GM12875 (cell line): ENCODE results near the gene TTI1.

ENCODE experiments used
- H3K4me3 ChIP-seq: one replicate; pipeline ENCODE4 v1.5.1; 2011; ENCODE audit warnings: low read depth, low read length, control low read depth
- TF ChIP-seq, protein P1 (sequence below): IDR thresholded peaks from 2 replicates; pipeline ENCODE4 v1.5.1; 2011; ENCODE audit warnings: low read depth, mild to moderate bottlenecking, control low read depth, inconsistent platforms, low read length, moderate library complexity, borderline replicate concordance; ENCODE audit not compliant: insufficient read depth

Gene TTI1

DNA sequence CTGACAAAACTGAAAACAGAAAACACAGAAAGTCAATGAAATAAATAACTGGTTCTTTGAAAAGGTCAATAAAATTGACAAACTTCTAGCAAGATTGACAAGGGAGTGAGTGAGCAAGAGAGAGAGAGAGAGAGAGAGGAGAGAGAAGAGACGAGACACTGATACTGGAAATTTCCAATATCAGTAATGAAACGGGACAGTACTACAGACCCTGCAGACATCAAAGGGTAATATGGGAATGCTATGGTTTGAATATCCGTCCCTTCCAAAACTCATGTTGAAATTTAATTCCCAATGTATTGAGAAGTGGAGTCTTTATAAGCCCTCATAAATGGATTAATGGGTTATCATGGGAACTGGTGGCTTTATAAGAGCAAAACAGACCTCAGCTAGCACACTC is 3.8 kb downstream of the TTI1 start:
- H3K4me3 ChIP-seq, result no peak overlapping the region
- TF ChIP-seq, protein P1, sequence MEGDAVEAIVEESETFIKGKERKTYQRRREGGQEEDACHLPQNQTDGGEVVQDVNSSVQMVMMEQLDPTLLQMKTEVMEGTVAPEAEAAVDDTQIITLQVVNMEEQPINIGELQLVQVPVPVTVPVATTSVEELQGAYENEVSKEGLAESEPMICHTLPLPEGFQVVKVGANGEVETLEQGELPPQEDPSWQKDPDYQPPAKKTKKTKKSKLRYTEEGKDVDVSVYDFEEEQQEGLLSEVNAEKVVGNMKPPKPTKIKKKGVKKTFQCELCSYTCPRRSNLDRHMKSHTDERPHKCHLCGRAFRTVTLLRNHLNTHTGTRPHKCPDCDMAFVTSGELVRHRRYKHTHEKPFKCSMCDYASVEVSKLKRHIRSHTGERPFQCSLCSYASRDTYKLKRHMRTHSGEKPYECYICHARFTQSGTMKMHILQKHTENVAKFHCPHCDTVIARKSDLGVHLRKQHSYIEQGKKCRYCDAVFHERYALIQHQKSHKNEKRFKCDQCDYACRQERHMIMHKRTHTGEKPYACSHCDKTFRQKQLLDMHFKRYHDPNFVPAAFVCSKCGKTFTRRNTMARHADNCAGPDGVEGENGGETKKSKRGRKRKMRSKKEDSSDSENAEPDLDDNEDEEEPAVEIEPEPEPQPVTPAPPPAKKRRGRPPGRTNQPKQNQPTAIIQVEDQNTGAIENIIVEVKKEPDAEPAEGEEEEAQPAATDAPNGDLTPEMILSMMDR, result no peak

DNA sequence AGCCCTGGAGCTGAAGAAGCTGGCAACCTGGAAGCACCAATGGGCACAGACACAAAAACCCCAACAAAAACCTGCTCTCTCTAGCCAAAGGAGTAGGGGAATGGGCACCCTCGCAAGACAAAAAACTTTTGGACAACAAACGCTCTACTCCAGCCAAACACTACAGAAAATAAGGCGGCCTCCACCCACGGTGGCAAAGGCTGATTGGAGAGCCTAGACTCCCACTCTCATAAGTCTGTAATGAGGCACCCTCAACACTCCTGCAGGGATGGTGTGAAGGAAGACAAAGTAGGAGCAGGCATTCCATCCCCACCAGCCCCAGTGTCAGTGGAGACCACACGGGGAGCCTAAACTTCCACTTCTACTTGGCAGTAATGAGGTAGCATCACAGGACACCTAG is 8.8 kb downstream of the TTI1 start:
- no peak overlapping the region for H3K4me3 ChIP-seq
- TF ChIP-seq, protein P1, result no peak

DNA sequence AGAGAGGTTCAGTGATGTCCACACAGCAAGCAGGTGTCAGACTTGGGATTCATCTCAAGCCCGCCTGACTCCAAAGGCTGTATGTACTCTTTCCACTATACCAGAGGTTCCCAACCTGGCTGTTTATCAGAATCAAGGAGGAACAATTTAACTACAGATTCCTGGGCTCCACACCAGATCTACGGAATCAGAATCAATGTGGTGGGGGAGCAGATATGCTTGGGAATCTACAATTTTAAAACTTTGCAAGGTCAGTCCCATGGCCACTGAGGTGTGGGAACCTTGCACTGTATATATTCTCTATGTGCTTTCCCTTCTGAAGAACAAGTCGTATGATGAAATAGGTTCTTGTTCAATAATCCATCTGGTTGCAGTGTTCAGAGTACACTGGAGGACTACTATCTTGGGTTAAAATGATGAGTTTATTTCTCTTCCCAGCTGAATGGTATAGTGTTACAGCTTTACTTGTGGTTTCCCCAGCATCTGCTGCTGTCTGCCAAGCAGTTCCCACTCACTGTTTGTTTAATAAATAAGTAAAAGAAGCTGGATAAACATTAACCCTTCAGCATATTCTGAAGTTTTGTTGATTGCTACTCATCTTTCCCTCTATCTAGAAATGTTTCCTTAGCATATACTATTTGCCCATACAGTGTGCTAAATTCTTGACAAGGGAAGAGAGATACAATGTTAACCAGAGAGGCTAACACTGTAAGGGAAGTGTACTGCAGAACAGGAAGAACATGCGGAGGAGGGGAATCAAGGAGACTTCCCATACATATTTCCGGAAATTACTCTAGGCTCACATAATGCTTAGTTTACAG is 9.9 kb downstream of the TTI1 start:
- TF ChIP-seq, protein P1, result no peak
- H3K4me3 ChIP-seq, result no peak overlapping the region

DNA sequence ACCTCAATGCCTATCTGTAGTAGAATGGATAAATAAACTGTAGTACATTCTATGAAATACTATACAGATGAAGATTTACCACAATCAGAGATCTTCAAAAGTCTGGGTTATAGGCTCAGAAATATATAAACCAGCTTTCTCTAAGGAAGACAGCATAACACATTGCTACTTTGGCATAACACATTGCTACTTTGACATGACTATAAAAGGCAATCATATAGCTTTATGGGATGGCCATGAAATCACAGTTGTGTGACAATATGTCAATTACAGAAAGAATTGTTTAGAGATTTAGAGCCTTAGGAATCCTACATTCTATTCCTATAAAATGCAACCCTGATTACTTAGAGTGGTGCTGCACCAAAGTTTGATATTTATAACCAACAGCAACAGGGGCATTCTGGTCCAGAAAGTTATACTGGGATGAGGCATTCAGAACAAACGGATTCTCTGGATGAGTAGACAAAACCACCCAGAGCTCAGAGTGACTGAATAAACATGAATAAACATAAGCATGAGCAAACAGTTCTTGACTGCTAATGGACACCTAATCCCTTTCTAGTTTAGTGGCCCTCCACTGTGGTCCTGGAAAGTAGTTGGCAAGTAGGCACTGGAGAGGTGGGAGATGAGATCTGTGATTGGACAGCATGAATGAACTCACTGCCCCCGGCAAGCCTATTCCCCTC is 12.0 kb downstream of the TTI1 start:
- no peak overlapping the region for H3K4me3 ChIP-seq
- TF ChIP-seq, protein P1, result no peak

DNA sequence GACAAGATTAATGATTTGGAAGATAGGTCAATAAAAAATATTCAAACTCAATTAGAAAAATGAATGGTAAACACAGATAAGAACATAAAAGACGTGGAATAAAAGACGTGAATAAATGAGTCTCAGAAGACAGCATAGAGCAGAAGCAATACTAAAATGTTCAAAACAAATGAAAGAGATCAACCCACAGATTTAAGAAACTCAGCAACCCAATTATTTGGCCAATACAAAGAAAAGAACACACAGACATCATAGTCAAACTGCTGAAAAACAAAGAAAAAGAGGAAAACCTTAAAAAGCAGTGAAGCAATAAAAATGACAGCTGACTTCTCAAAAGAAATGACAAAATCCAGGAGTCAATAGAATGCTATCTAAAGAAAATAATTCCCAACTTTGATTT is 14.9 kb downstream of the TTI1 start:
- TF ChIP-seq, protein P1, result no peak
- no peak overlapping the region for H3K4me3 ChIP-seq

DNA sequence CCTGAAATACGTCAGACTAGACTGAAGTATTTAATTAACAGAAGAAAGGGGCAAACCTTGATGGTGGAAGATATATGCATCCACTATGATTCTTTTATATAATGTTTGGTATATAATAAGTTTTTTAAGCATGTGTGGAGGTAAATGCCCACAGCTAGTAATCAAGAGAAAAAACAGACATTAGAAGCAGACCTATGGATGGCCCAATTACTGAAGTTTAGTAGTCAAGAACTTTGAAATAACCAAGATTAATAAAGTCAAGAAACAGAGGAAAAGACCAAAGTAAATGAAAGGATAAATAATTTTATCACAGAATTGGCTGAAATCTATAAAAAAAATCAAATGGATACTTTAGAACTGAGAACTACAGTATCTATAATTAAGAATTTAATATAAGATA is 15.3 kb downstream of the TTI1 start:
- TF ChIP-seq, protein P1, result no peak

DNA sequence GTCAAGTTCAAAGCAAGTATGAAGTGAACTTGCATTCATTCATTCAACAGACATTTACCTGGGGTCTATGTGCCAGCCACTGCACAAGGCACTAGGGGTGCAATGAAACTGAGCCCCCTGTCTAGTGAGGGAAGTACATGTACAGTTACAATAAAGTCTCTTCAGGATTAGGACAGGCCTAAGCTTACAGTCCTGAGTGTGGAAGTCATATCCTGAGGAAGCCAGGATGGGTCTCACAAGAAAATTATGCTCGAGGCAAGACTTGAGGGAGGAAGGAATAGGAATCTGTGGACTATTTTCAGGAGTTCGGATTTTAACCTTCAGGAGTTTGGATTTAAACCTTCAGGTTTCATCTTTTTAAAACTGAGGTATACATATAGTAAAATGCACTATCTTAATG is 19.4 kb downstream of the TTI1 start:
- TF ChIP-seq, protein P1, result no peak
- H3K4me3 ChIP-seq, result no peak overlapping the region

More for the DNA sequence above, 15.3 kb downstream of the TTI1 start:
- no peak overlapping the region for H3K4me3 ChIP-seq
